GM20431 (cell line): ENCODE data around the gene PKDREJ.

Experiments used
- in situ Hi-C: fragments of 300-500 bp; cut with MseI, MboI; formaldehyde crosslinking; loops from one replicate; pipeline ENCODE4 v1.15.0; 2020; ENCODE audit warnings: low sequenced_read_pairs; ENCODE audit not compliant: unreplicated experiment

Gene PKDREJ

DNA sequence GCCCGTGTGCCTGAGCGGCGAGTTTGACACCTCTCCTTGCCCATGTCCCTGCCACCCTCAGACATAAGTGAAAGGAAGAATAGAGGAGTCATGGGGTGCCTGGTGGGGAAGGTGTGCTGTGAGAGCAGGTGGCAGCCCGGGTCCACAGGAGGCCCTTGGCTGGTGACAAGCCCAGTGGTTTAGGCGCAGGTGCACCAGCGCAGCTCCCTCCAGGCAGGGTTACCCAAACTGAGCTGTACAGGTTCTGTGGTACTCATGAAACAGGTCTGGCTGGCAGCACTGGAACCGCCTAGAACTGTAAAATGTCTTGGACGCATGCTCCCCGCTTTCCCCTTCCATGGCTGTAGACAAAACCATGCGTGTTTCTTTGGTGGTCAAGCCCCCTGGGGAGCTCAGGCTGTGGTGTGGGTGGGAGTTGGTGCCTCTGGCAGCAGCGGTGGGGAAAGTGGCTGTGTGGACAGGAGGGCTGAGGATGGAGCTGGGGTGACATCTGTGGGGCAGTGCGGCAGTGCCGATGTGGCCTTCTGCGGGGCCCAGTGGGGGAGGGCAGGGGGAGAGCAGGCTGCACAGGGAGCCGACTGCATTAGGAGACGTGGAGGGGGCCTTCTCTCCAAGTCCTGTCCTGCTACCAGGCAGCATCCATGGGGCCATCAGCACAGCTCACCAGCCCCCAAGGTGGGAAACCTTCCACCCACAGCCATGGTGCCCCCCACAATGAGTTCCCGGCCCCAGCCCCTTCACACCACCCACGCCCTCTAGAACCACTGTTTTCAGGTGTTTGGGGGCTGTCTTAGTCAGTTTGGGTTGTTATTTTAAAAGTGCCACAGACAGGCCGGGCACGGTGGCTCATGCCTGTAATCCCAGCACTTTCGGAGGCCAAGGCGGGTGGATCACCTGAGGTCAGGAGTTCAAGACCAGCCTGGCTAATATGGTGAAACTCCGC lies 28.0 kb upstream of the PKDREJ start:
- in situ Hi-C loops = no loop called here

GRCh38 chr22:46290121-46290842 lies 27.1 kb upstream of the PKDREJ start:
- in situ Hi-C loops = no loop called here

DNA sequence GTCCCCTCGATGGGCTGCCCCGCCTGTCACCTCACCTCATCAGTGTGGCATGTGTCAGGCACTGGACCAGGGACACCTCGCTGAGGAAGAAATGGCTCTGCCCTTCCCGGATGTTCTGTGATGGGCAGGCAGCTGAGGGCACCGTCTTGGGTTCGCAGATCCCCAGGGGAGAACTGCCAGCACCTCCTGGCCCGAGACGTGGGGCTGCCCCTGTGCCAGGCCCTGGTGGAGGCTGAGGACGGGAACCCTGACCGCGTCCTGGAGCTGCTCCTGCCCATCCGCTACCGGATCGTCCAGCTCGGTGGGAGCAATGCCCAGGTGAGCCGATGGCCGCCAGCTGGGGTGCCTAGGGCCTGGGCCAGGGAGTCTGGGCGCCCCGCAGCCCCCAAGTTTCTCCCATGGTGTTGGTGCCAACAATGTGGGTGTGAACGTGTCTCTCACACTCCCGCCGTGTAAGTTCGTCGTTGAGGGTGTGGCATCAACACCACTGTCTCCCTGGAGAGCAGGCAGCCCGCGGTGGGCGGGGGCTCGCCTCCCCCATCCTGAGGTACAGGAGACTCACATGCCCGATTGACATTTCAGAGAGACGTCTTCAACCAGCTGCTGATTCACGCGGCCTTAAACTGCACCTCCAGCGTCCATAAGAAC lies 26.2 kb upstream of the PKDREJ start:
- in situ Hi-C loops = no loop called here

GRCh38 chr22:46288846-46289243 lies 25.7 kb upstream of the PKDREJ start:
- in situ Hi-C loops = no loop called here

- in situ Hi-C loops = no loop called here
These were observed 25.0 kb upstream of the PKDREJ start for GRCh38 chr22:46287873-46288751.

DNA sequence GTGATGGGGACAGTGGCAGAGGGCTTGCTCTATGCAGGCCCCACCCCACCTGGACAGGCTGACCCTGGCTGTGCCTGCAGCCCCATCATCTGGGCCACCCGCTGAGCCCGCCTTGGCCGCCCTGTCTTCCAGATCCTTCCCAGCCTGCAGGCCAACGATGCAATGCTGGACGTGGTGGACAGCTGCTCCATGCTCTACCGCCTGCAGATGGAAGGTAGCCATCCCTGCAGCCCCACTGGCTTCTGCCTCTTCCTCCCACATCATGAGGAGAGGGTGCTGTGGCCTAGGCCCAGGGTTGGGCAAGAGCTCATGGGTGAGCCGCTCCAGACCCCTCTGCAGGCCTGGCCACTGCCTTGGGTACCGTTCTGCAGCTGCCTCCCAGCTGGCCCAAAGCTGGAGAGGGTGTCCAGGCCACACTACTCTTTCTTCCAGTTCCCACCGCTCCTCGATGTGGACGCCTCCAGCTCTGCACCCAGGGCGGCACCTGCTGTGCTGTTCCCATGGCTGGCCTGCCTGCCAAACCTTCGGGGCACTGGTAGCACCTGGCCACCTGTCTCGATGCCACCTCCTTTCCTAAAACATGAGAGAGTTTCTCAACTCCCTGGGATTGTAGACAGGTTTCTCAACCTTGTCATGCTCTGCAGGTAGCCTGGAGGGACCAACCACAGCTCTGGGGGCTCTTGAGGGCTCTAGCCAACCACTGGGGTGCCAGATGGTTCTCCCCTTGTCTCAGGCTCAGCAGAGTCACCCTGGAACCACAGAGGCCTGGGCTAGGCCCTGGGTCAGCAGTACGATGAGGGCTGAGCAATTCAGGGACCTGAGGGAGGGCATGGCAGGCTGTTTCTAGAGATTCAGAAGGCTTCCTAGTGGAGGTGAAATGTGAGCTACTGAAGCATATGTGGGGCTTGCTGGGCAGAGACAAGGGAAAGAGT lies 24.1 kb upstream of the PKDREJ start:
- in situ Hi-C loops = no loop called here

DNA sequence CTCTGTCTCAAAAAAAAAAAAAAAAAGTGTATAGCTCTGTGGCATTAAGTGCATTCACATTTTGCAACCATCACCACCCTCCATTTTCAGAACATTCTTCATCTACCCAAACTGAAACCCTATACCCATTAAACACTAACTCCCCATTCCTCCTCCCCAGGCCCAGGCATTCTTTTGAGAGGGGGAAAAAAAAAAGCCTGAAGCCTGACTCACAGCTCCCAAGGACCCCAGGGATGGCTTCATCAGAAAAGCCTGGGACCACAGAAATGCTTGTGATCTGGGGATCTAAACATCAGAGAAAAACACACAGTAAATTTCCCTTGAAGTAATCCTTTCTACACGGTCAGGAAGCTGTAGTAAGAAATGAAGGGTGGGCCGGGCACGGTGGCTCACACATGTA lies 22.9 kb upstream of the PKDREJ start:
- in situ Hi-C loops = no loop called here

GRCh38 chr22:46281866-46282678 lies 18.9 kb upstream of the PKDREJ start:
- in situ Hi-C loops = no loop called here

GRCh38 chr22:46280999-46281623 lies 18.0 kb upstream of the PKDREJ start:
- in situ Hi-C loops = no loop called here

DNA sequence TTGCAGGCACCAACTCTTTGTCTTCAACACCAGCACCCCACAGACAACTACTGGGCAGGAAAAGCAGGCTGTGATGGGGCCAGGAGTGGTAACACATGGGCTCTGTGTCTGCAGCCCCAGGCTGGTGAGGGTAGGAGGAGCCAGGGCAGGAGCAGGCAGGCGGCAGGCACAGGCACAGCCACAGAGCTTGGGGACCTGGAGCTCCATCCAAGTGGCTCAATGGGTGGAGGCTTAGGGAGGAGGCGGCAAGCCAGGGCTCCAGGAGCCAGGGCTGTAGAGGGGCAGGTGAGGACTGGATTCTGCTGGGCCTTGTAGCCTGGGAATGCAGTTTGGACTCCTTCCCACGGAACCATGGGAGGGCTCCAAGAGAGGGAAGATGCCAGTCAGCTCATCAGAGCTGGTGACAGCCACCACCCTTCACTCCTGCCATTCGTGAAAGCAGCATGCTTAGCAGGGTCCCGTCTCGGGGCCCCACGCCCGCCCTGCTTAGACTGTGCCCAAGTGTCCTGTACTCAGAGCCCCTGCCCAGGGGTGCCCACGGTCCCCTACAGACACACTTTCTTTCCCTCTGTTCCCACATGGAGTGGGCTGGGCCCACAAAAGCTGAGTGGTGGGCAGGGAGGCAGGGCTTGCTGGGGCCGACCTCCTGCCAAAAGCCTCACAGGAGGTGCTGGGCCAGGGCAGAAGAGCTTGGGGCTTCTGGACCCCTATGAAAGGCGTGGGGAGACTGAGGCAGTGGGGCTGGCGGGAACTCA lies 17.1 kb upstream of the PKDREJ start:
- in situ Hi-C loops = no loop called here

DNA sequence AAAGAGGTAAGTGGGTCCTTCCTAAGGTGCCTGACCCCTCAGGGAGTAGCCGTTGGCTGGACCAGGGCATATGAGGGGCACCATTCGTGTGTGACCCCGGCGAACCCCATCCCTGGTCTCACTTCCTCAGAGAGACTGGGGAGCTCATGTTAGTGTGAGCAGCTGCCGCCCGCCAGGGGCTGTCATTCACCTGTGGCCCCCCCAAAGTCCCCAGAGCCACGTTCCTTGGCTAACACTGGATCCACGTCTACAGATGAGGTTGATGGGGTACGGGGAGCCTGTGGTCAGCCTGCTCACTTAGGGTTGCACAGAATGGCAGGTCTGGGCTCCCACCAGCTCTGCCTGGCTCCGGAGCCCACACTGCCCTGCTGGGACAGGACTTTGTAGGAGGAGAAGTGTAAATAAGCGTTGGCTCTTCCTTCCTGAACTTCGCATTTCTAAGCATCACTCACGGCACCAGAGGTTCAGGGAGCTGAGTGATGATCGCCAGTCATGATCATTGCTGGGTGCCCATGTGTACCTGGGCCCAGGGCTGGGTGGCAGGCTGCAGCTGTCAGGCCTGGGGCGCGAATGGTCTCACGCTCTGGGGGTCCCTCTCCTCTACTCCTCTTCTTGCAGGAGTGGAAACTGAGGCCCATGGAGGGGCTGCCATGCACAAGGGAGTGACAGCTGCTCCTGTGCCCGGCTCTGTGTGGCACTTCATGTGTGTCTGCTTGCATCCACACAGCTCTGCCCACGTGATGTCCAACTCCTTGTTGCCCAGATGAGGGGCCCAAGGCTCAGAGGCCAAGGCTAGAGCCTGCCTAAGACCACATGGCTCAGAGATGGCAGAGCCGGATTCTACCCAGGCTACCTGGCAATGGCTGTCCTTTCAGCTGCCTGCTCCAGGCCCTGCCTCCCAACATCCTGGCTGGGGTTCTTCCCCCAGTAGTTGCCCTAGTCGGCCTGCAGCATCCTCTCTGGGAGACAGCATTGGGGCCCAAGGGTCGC lies 15.8 kb upstream of the PKDREJ start:
- in situ Hi-C loops = no loop called here

DNA sequence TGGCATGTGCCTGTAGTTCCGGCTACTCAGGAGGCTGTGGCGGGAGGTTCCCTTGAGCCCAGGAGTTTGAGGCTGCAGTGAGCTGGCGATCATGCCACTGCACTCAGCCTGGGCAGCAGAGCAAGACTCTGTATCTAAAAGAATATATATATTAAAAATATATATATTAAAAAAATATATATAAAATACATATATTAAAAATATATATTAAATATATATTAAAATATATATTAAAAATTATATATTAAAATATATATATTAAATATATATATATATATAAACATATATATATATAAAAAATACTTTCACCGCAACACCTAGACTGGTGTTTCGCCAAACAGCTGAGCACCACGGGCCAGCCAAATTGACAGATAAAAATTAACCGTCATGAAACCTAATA lies 13.4 kb upstream of the PKDREJ start:
- in situ Hi-C loops = no loop called here

- in situ Hi-C loops = no loop called here
These were observed 12.4 kb upstream of the PKDREJ start for GRCh38 chr22:46275455-46276122.

GRCh38 chr22:46274381-46274780 lies 11.2 kb upstream of the PKDREJ start:
- in situ Hi-C loops = no loop called here

- in situ Hi-C loops = no loop called here
These were observed 10.4 kb upstream of the PKDREJ start for GRCh38 chr22:46273432-46274148.
